Stimulated activated effector memory CD8-positive, alpha-beta T cell treated with anti-CD3 and anti-CD28 coated beads, Interleukin-12 subunit alpha, Interleukin-12 subunit beta, amount 100 ng/mL, for 72 hours (primary cell): Measurements from ENCODE around the gene SLCO3A1.

Source experiments
- ATAC-seq: fragments of 150-1000 bp; cut with Tn5 transposase; 2 replicates; pipeline ENCODE4 v1.10.0; 2021
- DNase-seq, 2 donors: peaks; one replicate each; pipeline ENCODE4 v3.0.0; 2021 to 2022; ENCODE audit warnings: low spot score in 2 of 2
- H3K27ac Mint-ChIP-seq: one replicate; pipeline ENCODE4 v1.8.0; 2022; ENCODE audit warnings: mild to moderate bottlenecking, mixed read lengths
- H3K36me3 Mint-ChIP-seq: one replicate; pipeline ENCODE4 v1.8.0; 2022; ENCODE audit warnings: mild to moderate bottlenecking, mixed read lengths
- H3K4me1 Mint-ChIP-seq: one replicate; pipeline ENCODE4 v1.8.0; 2022; ENCODE audit warnings: mixed read lengths
- H3K4me3 Mint-ChIP-seq: one replicate; pipeline ENCODE4 v1.8.0; 2022; ENCODE audit warnings: mild to moderate bottlenecking, mixed read lengths
- H3K9me3 Mint-ChIP-seq: one replicate; pipeline ENCODE4 v1.8.0; 2022; ENCODE audit warnings: mixed read lengths

The SLCO3A1 gene

DNA sequence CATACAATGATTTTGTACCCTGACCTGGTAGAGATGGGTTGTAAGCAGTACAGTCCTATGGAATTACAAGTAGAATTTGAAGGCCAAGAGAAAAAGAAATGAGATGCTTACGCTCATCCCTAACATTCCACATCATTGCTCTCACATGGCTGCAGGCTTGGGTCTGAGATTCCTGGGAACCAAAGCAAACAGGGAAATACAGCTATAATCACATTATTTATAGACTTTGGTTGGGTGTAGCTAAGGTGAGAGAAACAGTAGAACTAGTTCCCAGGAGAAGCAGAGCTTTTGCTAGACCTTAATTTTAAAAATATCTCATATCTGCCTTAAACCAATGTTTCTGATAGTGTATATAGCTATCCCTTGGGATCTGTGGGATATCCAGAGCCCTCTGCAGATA lies 51.4 kb downstream of the SLCO3A1 start:
- H3K9me3 Mint-ChIP-seq, result peaks cover 10% of the 10 kb centered on the region
- no peak for DNase-seq
- no peak overlapping the region for H3K4me3 Mint-ChIP-seq
- no peak for ATAC-seq
- H3K27ac Mint-ChIP-seq, result no peak overlapping the region
- peaks cover 33% of the 10 kb centered on the region for H3K4me1 Mint-ChIP-seq
- no peaks in the 10 kb centered on the region for H3K36me3 Mint-ChIP-seq

DNA sequence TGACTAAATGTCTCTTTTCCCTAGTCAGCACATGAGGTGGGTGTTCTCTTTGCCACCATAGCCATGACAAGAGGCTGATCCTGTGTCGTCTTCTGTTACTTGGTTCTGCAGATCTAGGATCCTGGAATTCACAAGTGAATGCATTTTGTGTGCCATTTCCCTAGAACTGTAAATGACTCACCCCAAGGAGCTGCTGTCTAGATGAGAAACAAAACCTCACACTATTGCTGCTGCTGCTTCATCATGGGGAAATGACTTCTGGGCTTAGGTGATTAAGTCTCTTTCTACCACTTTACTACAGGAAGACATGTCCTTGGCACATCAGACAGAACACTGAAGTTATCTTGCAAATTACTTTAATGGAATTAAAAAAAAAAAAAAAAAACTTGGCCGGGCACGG lies 54.9 kb downstream of the SLCO3A1 start:
- no peak overlapping the region for H3K27ac Mint-ChIP-seq
- H3K36me3 Mint-ChIP-seq, result no peaks in the 10 kb centered on the region
- no peaks in the 10 kb centered on the region for H3K9me3 Mint-ChIP-seq
- ATAC-seq, result peak; percentile 85
- H3K4me1 Mint-ChIP-seq, result peaks cover 52% of the 10 kb centered on the region
- H3K4me3 Mint-ChIP-seq, result no peak overlapping the region
- DNase-seq, result no peak

DNA sequence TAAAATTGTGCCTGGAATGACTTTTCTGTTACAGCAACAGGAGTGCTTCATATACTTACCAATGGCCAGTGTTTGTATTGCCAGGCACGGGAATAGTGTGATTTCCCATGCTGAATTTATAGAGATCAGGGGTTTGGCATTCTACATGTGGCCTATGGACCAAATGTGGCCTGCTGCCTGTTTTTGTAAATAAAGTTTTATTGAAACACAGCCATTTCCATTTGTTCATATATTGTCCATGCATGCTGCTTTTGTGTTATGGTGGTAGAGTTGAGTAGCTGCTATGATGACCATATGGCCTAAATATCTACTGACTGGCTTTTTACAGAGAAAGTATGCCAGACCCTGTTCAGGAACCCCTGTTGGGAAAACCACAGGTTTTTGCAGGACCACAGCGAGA lies 55.6 kb downstream of the SLCO3A1 start:
- no peak overlapping the region for H3K27ac Mint-ChIP-seq
- no peak overlapping the region for H3K4me3 Mint-ChIP-seq
- ATAC-seq (no peak), DNase-seq (no peak)
- H3K36me3 Mint-ChIP-seq, result no peaks in the 10 kb centered on the region
- H3K9me3 Mint-ChIP-seq, result no peaks in the 10 kb centered on the region
- peaks cover 52% of the 10 kb centered on the region for H3K4me1 Mint-ChIP-seq

DNA sequence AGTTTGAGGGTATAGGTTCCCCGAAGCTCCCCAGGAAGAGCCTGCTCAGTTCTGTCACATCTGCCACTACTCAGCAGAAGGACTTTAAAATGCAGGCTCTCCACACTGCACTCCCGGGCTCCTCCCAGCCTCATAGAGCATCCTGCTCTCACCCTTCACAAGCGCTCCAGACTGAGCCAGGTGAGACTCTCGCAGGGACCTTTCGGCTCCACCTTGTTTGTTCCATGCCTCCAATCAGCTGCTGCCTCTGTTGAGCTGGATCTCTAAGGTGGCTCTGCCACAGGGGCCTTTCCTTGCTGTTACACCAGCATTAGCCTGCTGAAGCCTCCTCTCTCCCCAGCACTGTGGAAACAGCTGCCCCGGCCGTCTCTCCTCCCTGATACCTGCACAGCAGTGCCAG lies 56.1 kb downstream of the SLCO3A1 start:
- H3K36me3 Mint-ChIP-seq, result no peaks in the 10 kb centered on the region
- DNase-seq (no peak), ATAC-seq (no peak)
- H3K4me1 Mint-ChIP-seq, result peaks cover 52% of the 10 kb centered on the region
- H3K9me3 Mint-ChIP-seq, result no peaks in the 10 kb centered on the region
- H3K4me3 Mint-ChIP-seq, result no peak overlapping the region
- no peak overlapping the region for H3K27ac Mint-ChIP-seq

DNA sequence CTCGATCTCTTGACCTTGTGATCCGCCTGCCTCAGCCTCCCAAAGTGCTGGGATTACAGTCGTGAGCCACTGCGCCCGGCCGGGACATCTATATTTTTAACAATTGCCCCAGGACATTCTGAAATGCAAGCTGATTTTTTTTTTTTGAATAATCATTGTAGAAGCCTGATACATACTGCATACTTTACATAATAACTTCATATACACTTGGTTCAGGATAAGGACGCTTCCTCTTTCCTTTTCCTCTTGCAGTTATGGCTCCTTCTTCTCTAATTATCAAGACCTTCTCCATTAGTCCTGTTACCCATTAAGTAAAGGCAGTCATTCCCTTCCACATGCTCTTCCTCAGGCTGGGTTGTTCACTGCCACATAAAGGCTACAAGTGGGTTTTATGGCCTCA lies 58.3 kb downstream of the SLCO3A1 start:
- Mint-ChIP-seq H3K9me3 (no peaks in the 10 kb centered on the region), H3K27ac (peak overlapping the region; percentile 42), H3K4me3 (no peak overlapping the region), H3K4me1 (peaks cover 49% of the 10 kb centered on the region), H3K36me3 (peaks cover 7% of the 10 kb centered on the region)
- ATAC-seq (no peak), DNase-seq (no peak)

DNA sequence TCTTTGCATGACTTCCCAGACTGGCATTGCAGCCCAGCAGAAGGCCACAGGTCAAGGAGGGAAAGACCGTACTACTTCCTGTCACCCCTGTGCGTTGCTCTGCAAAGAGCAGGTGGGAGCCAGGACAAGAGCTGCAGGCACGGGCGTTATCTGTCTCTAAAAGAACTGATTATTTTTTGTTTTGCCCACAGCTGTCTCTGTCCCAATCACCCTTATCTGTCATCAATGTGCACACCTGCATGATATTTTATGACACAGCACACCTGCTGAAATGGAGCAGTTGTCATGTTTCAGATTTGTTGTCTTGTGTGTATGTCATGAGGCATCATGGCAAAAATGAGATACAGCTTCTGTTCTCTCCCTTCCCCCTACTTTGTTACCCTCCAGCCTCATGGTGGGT lies 58.8 kb downstream of the SLCO3A1 start:
- Mint-ChIP-seq H3K4me3 (no peak overlapping the region), H3K36me3 (peaks cover 8% of the 10 kb centered on the region), H3K27ac (peak overlapping the region; percentile 42), H3K9me3 (no peaks in the 10 kb centered on the region), H3K4me1 (peaks cover 49% of the 10 kb centered on the region)
- DNase-seq (no peak), ATAC-seq (no peak)

GRCh38 chr15:91913560-91913959 lies 60.1 kb downstream of the SLCO3A1 start:
- Mint-ChIP-seq H3K4me1 (peaks cover 48% of the 10 kb centered on the region), H3K36me3 (peaks cover 8% of the 10 kb centered on the region), H3K27ac (no peak overlapping the region), H3K4me3 (no peak overlapping the region), H3K9me3 (no peaks in the 10 kb centered on the region)
- ATAC-seq, result no peak
- DNase-seq, result no peak

DNA sequence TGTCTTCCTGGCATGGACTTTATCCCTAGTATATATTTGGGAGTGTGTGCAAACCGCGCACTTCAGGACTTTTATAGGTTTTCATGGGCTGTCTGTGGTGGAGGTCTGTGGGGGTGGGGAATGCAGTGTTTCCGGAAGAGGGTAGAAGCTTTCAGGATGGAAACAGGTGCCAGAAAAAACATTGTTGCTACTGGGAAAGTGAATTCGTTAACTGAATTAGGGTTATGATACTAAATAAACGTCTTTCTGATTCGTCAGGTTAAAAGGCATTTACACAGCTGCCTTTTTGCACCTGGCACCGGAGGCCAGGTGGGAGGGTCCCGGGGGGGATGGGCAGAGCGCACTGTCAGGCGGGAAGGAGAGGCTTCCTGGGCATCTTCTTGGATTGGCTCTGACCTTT lies 62.1 kb downstream of the SLCO3A1 start:
- H3K4me3 Mint-ChIP-seq, result no peak overlapping the region
- peaks cover 8% of the 10 kb centered on the region for H3K36me3 Mint-ChIP-seq
- ATAC-seq (no peak), DNase-seq (no peak)
- H3K9me3 Mint-ChIP-seq, result no peaks in the 10 kb centered on the region
- H3K4me1 Mint-ChIP-seq, result peaks cover 45% of the 10 kb centered on the region
- H3K27ac Mint-ChIP-seq, result no peak overlapping the region

- H3K27ac Mint-ChIP-seq, result no peak overlapping the region
- ATAC-seq (no peak), DNase-seq (no peak)
- H3K4me3 Mint-ChIP-seq, result no peak overlapping the region
- H3K4me1 Mint-ChIP-seq, result peaks cover 45% of the 10 kb centered on the region
- H3K36me3 Mint-ChIP-seq, result peaks cover 8% of the 10 kb centered on the region
- H3K9me3 Mint-ChIP-seq, result no peaks in the 10 kb centered on the region
These were observed 62.5 kb downstream of the SLCO3A1 start for GRCh38 chr15:91916051-91916450.

DNA sequence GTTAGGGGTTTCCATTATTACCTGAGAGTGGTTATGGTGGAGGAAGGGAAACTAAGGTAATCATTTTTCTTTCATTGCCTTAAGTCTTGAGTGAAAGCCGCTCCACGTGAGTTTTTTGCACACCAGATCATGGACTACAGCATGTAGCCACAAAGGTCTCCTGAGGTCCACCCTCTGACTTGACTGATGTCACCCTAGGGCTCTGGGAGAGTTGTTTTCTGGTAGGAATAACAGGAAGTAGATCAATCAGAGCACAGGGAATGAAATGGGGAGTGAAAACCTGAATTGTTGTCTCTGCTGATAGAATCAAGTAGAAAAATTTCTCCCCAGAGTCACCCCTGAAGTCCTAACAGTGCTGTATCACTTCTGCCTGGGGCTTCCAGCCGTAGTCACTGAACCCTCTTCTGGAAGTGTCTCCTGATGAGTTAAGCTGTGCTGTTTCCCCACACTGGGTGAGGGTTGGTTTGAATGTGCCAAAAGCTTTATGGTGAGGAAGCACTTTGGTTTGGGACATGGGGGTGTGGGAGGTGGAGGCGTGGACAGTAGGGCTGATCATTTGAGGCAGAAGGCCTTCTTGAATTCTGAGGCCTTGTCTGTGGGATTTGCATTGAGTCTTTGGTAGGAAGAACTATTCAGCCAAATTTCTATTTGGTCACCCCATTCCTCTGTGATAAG lies 64.3 kb downstream of the SLCO3A1 start:
- H3K27ac Mint-ChIP-seq, result no peak overlapping the region
- H3K4me3 Mint-ChIP-seq, result no peak overlapping the region
- ATAC-seq (no peak), DNase-seq (no peak)
- peaks cover 8% of the 10 kb centered on the region for H3K36me3 Mint-ChIP-seq
- no peaks in the 10 kb centered on the region for H3K9me3 Mint-ChIP-seq
- H3K4me1 Mint-ChIP-seq, result peaks cover 35% of the 10 kb centered on the region

- ATAC-seq (no peak), DNase-seq (no peak)
- H3K36me3 Mint-ChIP-seq, result peaks cover 8% of the 10 kb centered on the region
- H3K4me3 Mint-ChIP-seq, result no peak overlapping the region
- H3K4me1 Mint-ChIP-seq, result peaks cover 32% of the 10 kb centered on the region
- H3K27ac Mint-ChIP-seq, result no peak overlapping the region
- no peaks in the 10 kb centered on the region for H3K9me3 Mint-ChIP-seq
These were observed 65.6 kb downstream of the SLCO3A1 start for GRCh38 chr15:91919014-91919534.

DNA sequence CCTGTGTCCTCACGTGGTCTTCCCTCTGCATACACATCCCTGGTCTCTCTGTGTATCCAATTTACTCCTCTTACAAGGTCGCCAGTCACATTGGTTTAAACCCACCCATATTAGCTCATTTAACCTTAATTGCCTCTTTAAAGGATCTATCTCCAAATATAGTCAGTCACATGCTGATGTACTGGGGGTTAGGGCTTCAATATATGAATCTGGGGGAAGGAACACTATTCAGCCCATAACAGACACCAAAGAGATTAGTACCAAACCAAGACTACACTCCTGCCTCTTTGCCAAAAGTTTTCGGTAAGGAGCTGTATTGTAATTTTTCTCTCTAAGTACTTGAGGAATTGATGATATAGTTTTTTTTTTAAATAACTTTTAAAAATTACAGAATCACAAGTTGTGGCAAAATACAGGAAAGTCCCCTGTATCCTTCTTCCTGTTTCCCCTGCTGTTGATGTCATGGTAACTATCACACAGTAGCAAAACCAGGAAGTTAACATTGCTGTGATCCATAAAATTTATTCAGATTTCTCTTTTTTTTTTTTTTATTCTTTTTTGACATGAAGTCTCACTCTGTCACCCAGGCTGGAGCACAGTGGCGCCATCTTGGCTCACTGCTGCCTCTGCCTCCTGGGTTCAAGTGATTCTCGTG lies 67.8 kb downstream of the SLCO3A1 start:
- no peaks in the 10 kb centered on the region for H3K9me3 Mint-ChIP-seq
- no peak for DNase-seq
- peaks cover 7% of the 10 kb centered on the region for H3K36me3 Mint-ChIP-seq
- peaks cover 47% of the 10 kb centered on the region for H3K4me1 Mint-ChIP-seq
- H3K4me3 Mint-ChIP-seq, result no peak overlapping the region
- peak overlapping the region; percentile 79 for H3K27ac Mint-ChIP-seq
- no peak for ATAC-seq

DNA sequence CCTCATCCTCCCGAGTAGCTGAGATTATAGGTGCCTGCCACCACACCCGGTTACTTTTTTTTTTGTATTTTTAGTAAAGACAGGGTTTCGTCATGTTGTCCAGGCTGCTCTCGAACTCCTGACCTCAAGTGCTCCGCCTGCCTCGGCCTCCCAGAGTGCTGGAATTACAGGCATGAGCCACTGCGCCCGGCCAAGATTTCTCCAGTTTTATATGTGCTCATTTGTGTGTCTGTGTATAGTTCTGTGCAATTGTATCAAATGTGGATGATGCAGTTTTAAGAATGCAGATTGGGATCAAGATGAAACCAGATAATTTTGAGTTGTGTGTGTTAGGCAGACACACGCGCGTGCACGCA lies 68.3 kb downstream of the SLCO3A1 start:
- Mint-ChIP-seq H3K27ac (peak overlapping the region; percentile 79), H3K4me1 (peaks cover 52% of the 10 kb centered on the region), H3K36me3 (peaks cover 2% of the 10 kb centered on the region), H3K4me3 (no peak overlapping the region), H3K9me3 (no peaks in the 10 kb centered on the region)
- DNase-seq (no peak), ATAC-seq (no peak)

DNA sequence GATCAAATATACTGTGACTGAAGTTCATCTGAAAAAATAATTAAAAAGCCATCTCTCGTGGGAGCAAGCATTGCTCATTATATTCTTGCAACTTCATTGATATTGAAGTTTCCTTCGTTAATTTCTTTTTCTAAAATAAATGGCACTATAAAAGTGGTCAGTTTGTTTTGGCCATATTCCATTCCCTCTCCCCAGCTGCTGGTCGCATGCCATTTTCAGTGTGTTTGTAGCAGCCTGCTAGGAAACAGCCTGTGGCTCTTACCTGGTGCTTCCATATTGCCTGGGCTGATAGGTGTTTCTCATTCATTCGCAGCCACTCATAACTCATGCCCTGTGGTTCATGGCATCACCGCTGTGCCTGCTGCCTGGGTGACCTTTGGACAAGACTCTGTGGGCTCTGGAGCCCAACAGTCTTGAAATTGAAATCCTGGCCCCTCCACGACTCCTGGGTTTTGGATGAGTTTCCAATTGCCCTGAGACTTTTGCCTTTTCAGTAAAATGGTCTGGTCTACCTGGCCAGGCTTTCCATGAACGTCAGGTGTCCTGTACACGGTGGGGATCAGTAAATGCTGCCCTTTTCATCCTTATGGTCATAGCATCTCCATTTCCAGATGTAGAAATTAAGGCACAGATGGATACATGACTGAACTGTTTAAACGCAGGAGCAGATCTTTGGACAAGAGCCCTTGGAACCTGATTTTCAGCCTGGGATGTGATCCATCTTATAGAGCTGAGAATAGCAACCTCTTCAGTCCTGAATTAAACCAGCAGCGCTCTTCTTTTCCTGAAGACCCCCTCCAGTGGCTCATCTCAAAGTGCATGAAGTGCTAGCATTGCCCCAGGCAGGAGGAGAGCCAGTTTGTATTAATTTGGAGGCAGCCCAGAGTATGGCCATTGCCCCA lies 69.4 kb downstream of the SLCO3A1 start:
- no peak for DNase-seq
- no peak overlapping the region for H3K4me3 Mint-ChIP-seq
- H3K4me1 Mint-ChIP-seq, result peaks cover 46% of the 10 kb centered on the region
- ATAC-seq, result no peak
- H3K36me3 Mint-ChIP-seq, result no peaks in the 10 kb centered on the region
- no peak overlapping the region for H3K27ac Mint-ChIP-seq
- no peaks in the 10 kb centered on the region for H3K9me3 Mint-ChIP-seq

GRCh38 chr15:91924183-91924582 lies 70.7 kb downstream of the SLCO3A1 start:
- Mint-ChIP-seq H3K9me3 (no peaks in the 10 kb centered on the region), H3K36me3 (no peaks in the 10 kb centered on the region), H3K27ac (no peak overlapping the region), H3K4me1 (peaks cover 43% of the 10 kb centered on the region), H3K4me3 (no peak overlapping the region)
- ATAC-seq, result no peak
- no peak for DNase-seq
